ENCODE data around the gene TPSG1. TPM values are rescaled to one million over a fixed set of nuclear protein-coding genes. Genes with fewer than 3 reads are reported as not detected.
"Not testable (repeated sequence)": the region's sequence is repeated elsewhere in the genome, so short reads cannot be mapped to it uniquely, and the experiment has no call there.

Gene TPSG1
- total and polyA plus RNA-seq, 2 donors = 0.14 TPM; not detected in 1

GRCh38 chr16:1202274-1202673, 22.8 kb downstream of the TPSG1 start:
- H3K36me3 ChIP-seq (ENCODE audit: control insufficient read depth in 2 of 2, insufficient read depth in 2 of 2, low read length in 1 of 2) = no peaks in the 10 kb centered on the region
- H3K9me3 ChIP-seq (ENCODE audit: control insufficient read depth in 2 of 2, insufficient read depth in 1 of 2, low read length in 1 of 2) = peaks cover 0 to 25% of the 10 kb centered on the region in 2 donors
- no peaks in the 10 kb centered on the region for H3K4me1 ChIP-seq (ENCODE audit: control insufficient read depth in 2 of 2, insufficient read depth in 2 of 2, low read length in 2 of 2)
- H3K4me3 ChIP-seq (ENCODE audit: low read length in 2 of 2) = no peak overlapping the region
- no peak for DNase-seq (ENCODE audit: low read depth in 6 of 9, low spot score in 9 of 9)
- no peaks in the 10 kb centered on the region for H3K27me3 ChIP-seq (ENCODE audit: control insufficient read depth in 2 of 2, insufficient read depth in 1 of 2, low read length in 1 of 2)
- no peak overlapping the region for H3K27ac ChIP-seq (ENCODE audit: low read depth in 1 of 2, low read length in 1 of 2)
- 92% methylated on average over 18 of the region's 18 CpGs for WGBS

GRCh38 chr16:1201444-1201843, 23.6 kb downstream of the TPSG1 start:
- peaks cover 0 to 25% of the 10 kb centered on the region in 2 donors for H3K9me3 ChIP-seq (ENCODE audit: control insufficient read depth in 2 of 2, insufficient read depth in 1 of 2, low read length in 1 of 2)
- 97% methylated on average over 25 of the region's 25 CpGs for WGBS
- H3K4me3 ChIP-seq (ENCODE audit: low read length in 2 of 2) = no peak overlapping the region
- H3K27me3 ChIP-seq (ENCODE audit: control insufficient read depth in 2 of 2, insufficient read depth in 1 of 2, low read length in 1 of 2) = no peaks in the 10 kb centered on the region
- H3K36me3 ChIP-seq (ENCODE audit: control insufficient read depth in 2 of 2, insufficient read depth in 2 of 2, low read length in 1 of 2) = no peaks in the 10 kb centered on the region
- no peak for DNase-seq (ENCODE audit: low read depth in 6 of 9, low spot score in 9 of 9)
- H3K27ac ChIP-seq (ENCODE audit: low read depth in 1 of 2, low read length in 1 of 2) = no peak overlapping the region
- H3K4me1 ChIP-seq (ENCODE audit: control insufficient read depth in 2 of 2, insufficient read depth in 2 of 2, low read length in 2 of 2) = no peaks in the 10 kb centered on the region

- Histone ChIP-seq H3K4me3 (ENCODE audit: low read length in 2 of 2) (no peak overlapping the region), H3K9me3 (ENCODE audit: control insufficient read depth in 2 of 2, insufficient read depth in 1 of 2, low read length in 1 of 2) (peaks cover 0 to 25% of the 10 kb centered on the region in 2 donors), H3K27ac (ENCODE audit: low read depth in 1 of 2, low read length in 1 of 2) (no peak overlapping the region), H3K4me1 (ENCODE audit: control insufficient read depth in 2 of 2, insufficient read depth in 2 of 2, low read length in 2 of 2) (no peaks in the 10 kb centered on the region), H3K27me3 (ENCODE audit: control insufficient read depth in 2 of 2, insufficient read depth in 1 of 2, low read length in 1 of 2) (no peaks in the 10 kb centered on the region), H3K36me3 (ENCODE audit: control insufficient read depth in 2 of 2, insufficient read depth in 2 of 2, low read length in 1 of 2) (no peaks in the 10 kb centered on the region)
- 97% methylated on average over 38 of the region's 38 CpGs for WGBS
- DNase-seq (ENCODE audit: low read depth in 6 of 9, low spot score in 9 of 9) = no peak
Measured at GRCh38 chr16:1200014-1200627, 24.9 kb downstream of the TPSG1 start.

- no peaks in the 10 kb centered on the region for H3K36me3 ChIP-seq (ENCODE audit: control insufficient read depth in 2 of 2, insufficient read depth in 2 of 2, low read length in 1 of 2)
- no peak overlapping the region for H3K27ac ChIP-seq (ENCODE audit: low read depth in 1 of 2, low read length in 1 of 2)
- H3K9me3 ChIP-seq (ENCODE audit: control insufficient read depth in 2 of 2, insufficient read depth in 1 of 2, low read length in 1 of 2) = peaks cover 0 to 25% of the 10 kb centered on the region in 2 donors
- peaks cover 0 to under 1% of the 10 kb centered on the region in 2 donors for H3K27me3 ChIP-seq (ENCODE audit: control insufficient read depth in 2 of 2, insufficient read depth in 1 of 2, low read length in 1 of 2)
- H3K4me1 ChIP-seq (ENCODE audit: control insufficient read depth in 2 of 2, insufficient read depth in 2 of 2, low read length in 2 of 2) = no peaks in the 10 kb centered on the region
- no peak for DNase-seq (ENCODE audit: low read depth in 6 of 9, low spot score in 9 of 9)
- 90% methylated on average over 15 of the region's 19 CpGs for WGBS
- no peak overlapping the region for H3K4me3 ChIP-seq (ENCODE audit: low read length in 2 of 2)
Measured at GRCh38 chr16:1199347-1200013, 25.6 kb downstream of the TPSG1 start.

- DNase-seq (ENCODE audit: low read depth in 6 of 9, low spot score in 9 of 9); H3K36me3 ChIP-seq (ENCODE audit: control insufficient read depth in 2 of 2, insufficient read depth in 2 of 2, low read length in 1 of 2); H3K4me3 ChIP-seq (ENCODE audit: low read length in 2 of 2); H3K4me1 ChIP-seq (ENCODE audit: control insufficient read depth in 2 of 2, insufficient read depth in 2 of 2, low read length in 2 of 2); H3K27ac ChIP-seq (ENCODE audit: low read depth in 1 of 2, low read length in 1 of 2); H3K27me3 ChIP-seq (ENCODE audit: control insufficient read depth in 2 of 2, insufficient read depth in 1 of 2, low read length in 1 of 2): not testable (repeated sequence)
- 92% methylated on average over 44 of the region's 44 CpGs for WGBS
- H3K9me3 ChIP-seq (ENCODE audit: control insufficient read depth in 2 of 2, insufficient read depth in 1 of 2, low read length in 1 of 2) = peaks cover 0 to 25% of the 10 kb centered on the region in 2 donors
Measured at GRCh38 chr16:1198671-1199346, 26.3 kb downstream of the TPSG1 start.

GRCh38 chr16:1198194-1198593, 26.9 kb downstream of the TPSG1 start:
- H3K36me3 ChIP-seq (ENCODE audit: control insufficient read depth in 2 of 2, insufficient read depth in 2 of 2, low read length in 1 of 2) = no peaks in the 10 kb centered on the region
- no peaks in the 10 kb centered on the region for H3K4me1 ChIP-seq (ENCODE audit: control insufficient read depth in 2 of 2, insufficient read depth in 2 of 2, low read length in 2 of 2)
- peaks cover 0 to 21% of the 10 kb centered on the region in 2 donors for H3K9me3 ChIP-seq (ENCODE audit: control insufficient read depth in 2 of 2, insufficient read depth in 1 of 2, low read length in 1 of 2)
- H3K27me3 ChIP-seq (ENCODE audit: control insufficient read depth in 2 of 2, insufficient read depth in 1 of 2, low read length in 1 of 2) = peaks cover 0 to 7% of the 10 kb centered on the region in 2 donors
- no peak for DNase-seq (ENCODE audit: low read depth in 6 of 9, low spot score in 9 of 9)
- WGBS = 89% methylated on average over 18 of the region's 18 CpGs
- no peak overlapping the region for H3K27ac ChIP-seq (ENCODE audit: low read depth in 1 of 2, low read length in 1 of 2)
- H3K4me3 ChIP-seq (ENCODE audit: low read length in 2 of 2) = no peak overlapping the region

- DNase-seq (ENCODE audit: low read depth in 6 of 9, low spot score in 9 of 9) = no peak
- H3K36me3 ChIP-seq (ENCODE audit: control insufficient read depth in 2 of 2, insufficient read depth in 2 of 2, low read length in 1 of 2) = no peaks in the 10 kb centered on the region
Measured at GRCh38 chr16:1197237-1197866, 27.7 kb downstream of the TPSG1 start.

GRCh38 chr16:1196494-1196893, 28.6 kb downstream of the TPSG1 start:
- no peak for DNase-seq (ENCODE audit: low read depth in 6 of 9, low spot score in 9 of 9)
- H3K4me1 ChIP-seq (ENCODE audit: control insufficient read depth in 2 of 2, insufficient read depth in 2 of 2, low read length in 2 of 2) = no peaks in the 10 kb centered on the region
- peaks cover 0 to 7% of the 10 kb centered on the region in 2 donors for H3K27me3 ChIP-seq (ENCODE audit: control insufficient read depth in 2 of 2, insufficient read depth in 1 of 2, low read length in 1 of 2)
- H3K4me3 ChIP-seq (ENCODE audit: low read length in 2 of 2) = no peak overlapping the region
- peaks cover 0 to 16% of the 10 kb centered on the region in 2 donors for H3K9me3 ChIP-seq (ENCODE audit: control insufficient read depth in 2 of 2, insufficient read depth in 1 of 2, low read length in 1 of 2)
- no peak overlapping the region for H3K27ac ChIP-seq (ENCODE audit: low read depth in 1 of 2, low read length in 1 of 2)
- WGBS = 62% methylated on average over 11 of the region's 11 CpGs
- no peaks in the 10 kb centered on the region for H3K36me3 ChIP-seq (ENCODE audit: control insufficient read depth in 2 of 2, insufficient read depth in 2 of 2, low read length in 1 of 2)

More at GRCh38 chr16:1197237-1197866, 27.7 kb downstream of the TPSG1 start:
- peaks cover 0 to 7% of the 10 kb centered on the region in 2 donors for H3K27me3 ChIP-seq (ENCODE audit: control insufficient read depth in 2 of 2, insufficient read depth in 1 of 2, low read length in 1 of 2)
- no peak overlapping the region for H3K27ac ChIP-seq (ENCODE audit: low read depth in 1 of 2, low read length in 1 of 2)
- H3K4me1 ChIP-seq (ENCODE audit: control insufficient read depth in 2 of 2, insufficient read depth in 2 of 2, low read length in 2 of 2) = no peaks in the 10 kb centered on the region
- H3K4me3 ChIP-seq (ENCODE audit: low read length in 2 of 2) = no peak overlapping the region
- H3K9me3 ChIP-seq (ENCODE audit: control insufficient read depth in 2 of 2, insufficient read depth in 1 of 2, low read length in 1 of 2) = peaks cover 0 to 19% of the 10 kb centered on the region in 2 donors
- 83% methylated on average over 19 of the region's 19 CpGs for WGBS

GRCh38 chr16:1195393-1195666, 29.7 kb downstream of the TPSG1 start:
- DNase-seq (ENCODE audit: low read depth in 6 of 9, low spot score in 9 of 9) = no peak
- Histone ChIP-seq H3K27ac (ENCODE audit: low read depth in 1 of 2, low read length in 1 of 2) (no peak overlapping the region), H3K36me3 (ENCODE audit: control insufficient read depth in 2 of 2, insufficient read depth in 2 of 2, low read length in 1 of 2) (no peaks in the 10 kb centered on the region), H3K9me3 (ENCODE audit: control insufficient read depth in 2 of 2, insufficient read depth in 1 of 2, low read length in 1 of 2) (peaks cover 0 to 11% of the 10 kb centered on the region in 2 donors), H3K27me3 (ENCODE audit: control insufficient read depth in 2 of 2, insufficient read depth in 1 of 2, low read length in 1 of 2) (peaks cover 0 to 7% of the 10 kb centered on the region in 2 donors), H3K4me1 (ENCODE audit: control insufficient read depth in 2 of 2, insufficient read depth in 2 of 2, low read length in 2 of 2) (no peaks in the 10 kb centered on the region), H3K4me3 (ENCODE audit: low read length in 2 of 2) (no peak overlapping the region)
- 79% methylated on average over 14 of the region's 14 CpGs for whole genome bisulfite sequencing

Measured in thymus (tissue), 11 donors.